H9 (cell line): Measurements from ENCODE around the gene ABHD8. TPM values are rescaled to one million over a fixed set of nuclear protein-coding genes. Genes with fewer than 3 reads are reported as not detected.
A peak's percentile ranks its signal among the peaks of the same experiment; 100 is the strongest.

Experiments used
- DNase-seq: peaks from one replicate; pipeline ENCODE4 v3.0.0-alpha.2; 2017
- H2AFZ ChIP-seq: one replicate; pipeline ENCODE4 v1.6.1; 2013; ENCODE audit warnings: mild to moderate bottlenecking, low read length, control low read depth, moderate library complexity
- H2AK5ac ChIP-seq: 2 replicates; pipeline ENCODE4 v1.6.1; 2013; ENCODE audit warnings: low read length, control low read depth, mixed read lengths; ENCODE audit not compliant: insufficient read length
- H2BK120ac ChIP-seq: one replicate; pipeline ENCODE4 v1.6.1; 2013; ENCODE audit warnings: low read depth, mild to moderate bottlenecking, low read length, control low read depth, inconsistent platforms; ENCODE audit not compliant: poor library complexity, severe bottlenecking
- H2BK12ac ChIP-seq: 2 replicates; pipeline ENCODE4 v1.6.1; 2013; ENCODE audit warnings: low read length, control low read depth, mixed read lengths, low read depth; ENCODE audit not compliant: insufficient read length
- H2BK15ac ChIP-seq: 2 replicates; pipeline ENCODE4 v1.6.1; 2013; ENCODE audit warnings: low read depth, low read length, control low read depth
- H2BK20ac ChIP-seq: one replicate; pipeline ENCODE4 v1.6.1; 2013; ENCODE audit warnings: low read depth, mild to moderate bottlenecking, low read length, control low read depth, inconsistent platforms; ENCODE audit not compliant: poor library complexity, severe bottlenecking
- H2BK5ac ChIP-seq: 2 replicates; pipeline ENCODE4 v1.6.1; 2013; ENCODE audit warnings: low read length, control low read depth, mixed read lengths; ENCODE audit not compliant: insufficient read length
- H3K14ac ChIP-seq: 2 replicates; pipeline ENCODE4 v1.6.1; 2013; ENCODE audit warnings: low read length, control low read depth; ENCODE audit not compliant: insufficient read depth
- H3K18ac ChIP-seq: 2 replicates; pipeline ENCODE4 v1.6.1; 2013; ENCODE audit warnings: low read depth, mild to moderate bottlenecking, mixed read lengths, low read length, control low read depth; ENCODE audit not compliant: insufficient read length
- H3K23ac ChIP-seq: 2 replicates; pipeline ENCODE4 v1.6.1; 2013; ENCODE audit warnings: low read length, control low read depth, mixed read lengths, low read depth; ENCODE audit not compliant: insufficient read length
- H3K23me2 ChIP-seq: 2 replicates; pipeline ENCODE4 v1.6.1; 2013; ENCODE audit warnings: low read depth, mild to moderate bottlenecking, mixed read lengths, low read length, control low read depth; ENCODE audit not compliant: insufficient read length, poor library complexity, severe bottlenecking
- H3K27ac ChIP-seq: 2 replicates; pipeline ENCODE4 v1.5.1; 2013; ENCODE audit warnings: low read length, control low read depth, mixed read lengths, low read depth; ENCODE audit not compliant: insufficient read length
- H3K27me3 ChIP-seq: 2 replicates; pipeline ENCODE4 v1.6.1; 2013; ENCODE audit warnings: low read length, control low read depth, inconsistent platforms; ENCODE audit not compliant: insufficient read depth
- H3K4ac ChIP-seq: 2 replicates; pipeline ENCODE4 v1.6.1; 2013; ENCODE audit warnings: low read depth, mild to moderate bottlenecking, control low read depth, inconsistent platforms, low read length, moderate library complexity
- H3K4me1 ChIP-seq: 2 replicates; pipeline ENCODE4 v1.6.1; 2013; ENCODE audit warnings: low read length, control low read depth, inconsistent platforms; ENCODE audit not compliant: insufficient read depth
- H3K4me2 ChIP-seq: 2 replicates; pipeline ENCODE4 v1.6.1; 2013; ENCODE audit warnings: low read length, control low read depth, mixed read lengths; ENCODE audit not compliant: insufficient read length, insufficient read depth
- H3K56ac ChIP-seq: 2 replicates; pipeline ENCODE4 v1.6.1; 2013; ENCODE audit warnings: low read depth, mild to moderate bottlenecking, mixed read lengths, low read length, control low read depth; ENCODE audit not compliant: insufficient read length
- H3K79me1 ChIP-seq: 2 replicates; pipeline ENCODE4 v1.6.1; 2013; ENCODE audit warnings: low read depth, mild to moderate bottlenecking, moderate library complexity, low read length, control low read depth, inconsistent platforms; ENCODE audit not compliant: insufficient read depth, poor library complexity, severe bottlenecking
- H3K79me2 ChIP-seq: 2 replicates; pipeline ENCODE4 v1.6.1; 2013; ENCODE audit warnings: low read length, control low read depth, inconsistent platforms; ENCODE audit not compliant: insufficient read depth
- H3K9ac ChIP-seq: 2 replicates; pipeline ENCODE4 v1.6.1; 2013; ENCODE audit warnings: low read length, control low read depth, mixed read lengths; ENCODE audit not compliant: insufficient read length; ENCODE audit errors: extremely low read depth
- H3K9me3 ChIP-seq: one replicate; pipeline ENCODE4 v1.6.1; 2013; ENCODE audit warnings: low read depth, low read length, inconsistent platforms; ENCODE audit not compliant: control insufficient read depth
- H3T11ph ChIP-seq: one replicate; pipeline ENCODE4 v1.6.1; 2013; ENCODE audit warnings: mild to moderate bottlenecking, low read length, control low read depth, inconsistent platforms
- H4K20me1 ChIP-seq: one replicate; pipeline ENCODE4 v1.6.1; 2013; ENCODE audit not compliant: control insufficient read depth, insufficient read length, insufficient read depth
- H4K5ac ChIP-seq: 2 replicates; pipeline ENCODE4 v1.6.1; 2013; ENCODE audit warnings: low read depth, mild to moderate bottlenecking, mixed read lengths, low read length, control low read depth; ENCODE audit not compliant: insufficient read length
- H4K8ac ChIP-seq: replicated peaks from 2 replicates; pipeline ENCODE4 v1.6.1; 2013; ENCODE audit warnings: low read length, control low read depth, mixed read lengths, low read depth; ENCODE audit not compliant: insufficient read length
- H4K91ac ChIP-seq: 2 replicates; pipeline ENCODE4 v1.6.1; 2013; ENCODE audit warnings: low read depth, mild to moderate bottlenecking, moderate library complexity, mixed read lengths, low read length, control low read depth; ENCODE audit not compliant: insufficient read length
- H3K27ac Mint-ChIP-seq, 3 experiments: 2 replicates in 2 of 3; 3 replicates in 1 of 3; pipeline ENCODE4 v1.8.0; 2020 to 2021; ENCODE audit warnings: mixed read lengths in 3 of 3, mild to moderate bottlenecking in 1 of 3, moderate library complexity in 1 of 3
- H3K27me3 Mint-ChIP-seq: 2 replicates; pipeline ENCODE4 v1.8.0; 2021; ENCODE audit warnings: low read depth, mild to moderate bottlenecking, moderate library complexity, mixed read lengths
- H3K36me3 Mint-ChIP-seq, 3 experiments: 2 replicates in 2 of 3; 3 replicates in 1 of 3; pipeline ENCODE4 v1.8.0; 2020 to 2021; ENCODE audit warnings: low read depth in 3 of 3, mixed read lengths in 3 of 3; ENCODE audit not compliant: insufficient read depth in 1 of 3
- H3K4me1 Mint-ChIP-seq, 2 experiments: 2 replicates each; pipeline ENCODE4 v1.8.0; 2020; ENCODE audit warnings: mixed read lengths in 2 of 2
- H3K4me3 Mint-ChIP-seq, 2 experiments: 2 replicates in 1 of 2; 3 replicates in 1 of 2; pipeline ENCODE4 v1.8.0; 2020 to 2021; ENCODE audit warnings: mild to moderate bottlenecking in 2 of 2, mixed read lengths in 2 of 2, moderate library complexity in 1 of 2
- H3K9me3 Mint-ChIP-seq, 2 experiments: 2 replicates in 1 of 2; 3 replicates in 1 of 2; pipeline ENCODE4 v1.8.0; 2020; ENCODE audit warnings: mild to moderate bottlenecking in 2 of 2, mixed read lengths in 2 of 2, moderate library complexity in 1 of 2
- CTCF ChIP-seq: fragments of 200-600 bp; sonication (generic); conservative IDR thresholded peaks from 3 replicates; pipeline ENCODE4 v1.8.0; 2021; ENCODE audit warnings: antibody characterized with exemption, mild to moderate bottlenecking
- WGBS: extraction: QIAGEN DNeasy Blood & Tissue Kit; methylation state at CpG from one replicate; pipeline ENCODE4 v1.1.7; 2013; ENCODE audit warnings: missing lambda C conversion rate, low lambda C conversion rate, mixed read lengths; ENCODE audit not compliant: insufficient read length; ENCODE audit errors: extremely low coverage; 5-methylcytosine and 5-hydroxymethylcytosine counted together
- total RNA-seq: library from RNA; stranded (reverse); gene quantifications from 2 replicates; pipeline ENCODE4 v1.2.1, GENCODE V29; 2021

Gene ABHD8
- total RNA-seq, 1 experiment from 2014 or later, result 11.7 TPM

GRCh38 chr19:17306285-17306714 lies 3.1 kb upstream of the ABHD8 start:
- Mint-ChIP-seq H3K27ac (peak overlapping the region; percentile 80 to 96 (median 89)), H3K4me3 (peak overlapping the region; percentile 75 to 97), H3K36me3 (peaks cover 3 to 7% (median 5%) of the 10 kb centered on the region in 3 experiments; a peak in 6 of 7 replicates), H3K9me3 (no peaks in the 10 kb centered on the region), H3K4me1 (peaks cover 31 to 45% of the 10 kb centered on the region in 2 experiments), H3K27me3 (no peaks in the 10 kb centered on the region; the same call in 1 of the 2 replicates)
- no peaks in the 10 kb centered on the region for H4K20me1 ChIP-seq
- peak overlapping the region; percentile 2 for H3K18ac ChIP-seq
- no peak overlapping the region for H3T11ph ChIP-seq
- no peak overlapping the region for H2BK120ac ChIP-seq
- peaks cover 3% of the 10 kb centered on the region; the same call in 1 of the 2 replicates for H3K4me1 ChIP-seq
- no peak overlapping the region for H3K56ac ChIP-seq
- no peak overlapping the region for H2BK15ac ChIP-seq
- no peak overlapping the region for H2AK5ac ChIP-seq
- DNase-seq, result no peak
- H2AFZ ChIP-seq, result no peak overlapping the region
- peak overlapping the region; percentile 66 for H3K9ac ChIP-seq
- H4K8ac ChIP-seq, result no peak overlapping the region
- peak overlapping the region; percentile 76 for H3K4me2 ChIP-seq
- WGBS, result no CpG with 5 or more reads among the region's 28 CpGs
- H4K91ac ChIP-seq, result no peak overlapping the region
- peaks cover 11% of the 10 kb centered on the region for H3K23me2 ChIP-seq
- H3K27me3 ChIP-seq, result no peaks in the 10 kb centered on the region
- peak overlapping the region; percentile 61; the same call in 1 of the 2 replicates for H3K14ac ChIP-seq
- no peak for TF ChIP-seq CTCF
- H3K79me2 ChIP-seq, result peaks cover 7% of the 10 kb centered on the region; the same call in 1 of the 2 replicates
- H3K27ac ChIP-seq, result no peak overlapping the region
- no peak overlapping the region for H2BK20ac ChIP-seq
- H3K9me3 ChIP-seq, result no peaks in the 10 kb centered on the region
- H4K5ac ChIP-seq, result no peak overlapping the region
- H3K4ac ChIP-seq, result no peak overlapping the region
- H2BK12ac ChIP-seq, result no peak overlapping the region
- H2BK5ac ChIP-seq, result no peak overlapping the region
- no peak overlapping the region for H3K23ac ChIP-seq
- peaks cover 3% of the 10 kb centered on the region for H3K79me1 ChIP-seq
